NCI-H774 (cell line): ENCODE data around the gene AKAP12.
"Not testable (repeated sequence)": the region's sequence is repeated elsewhere in the genome, so short reads cannot be mapped to it uniquely, and the experiment has no call there.

Source experiments
- DNase-seq: peaks from one replicate; lab custom pipeline; 2025; lab: John Stamatoyannopoulos, UW

AKAP12 gene

GRCh38 chr6:151349651-151350270, 110.0 kb downstream of the AKAP12 start:
- no peak for DNase-seq

DNA sequence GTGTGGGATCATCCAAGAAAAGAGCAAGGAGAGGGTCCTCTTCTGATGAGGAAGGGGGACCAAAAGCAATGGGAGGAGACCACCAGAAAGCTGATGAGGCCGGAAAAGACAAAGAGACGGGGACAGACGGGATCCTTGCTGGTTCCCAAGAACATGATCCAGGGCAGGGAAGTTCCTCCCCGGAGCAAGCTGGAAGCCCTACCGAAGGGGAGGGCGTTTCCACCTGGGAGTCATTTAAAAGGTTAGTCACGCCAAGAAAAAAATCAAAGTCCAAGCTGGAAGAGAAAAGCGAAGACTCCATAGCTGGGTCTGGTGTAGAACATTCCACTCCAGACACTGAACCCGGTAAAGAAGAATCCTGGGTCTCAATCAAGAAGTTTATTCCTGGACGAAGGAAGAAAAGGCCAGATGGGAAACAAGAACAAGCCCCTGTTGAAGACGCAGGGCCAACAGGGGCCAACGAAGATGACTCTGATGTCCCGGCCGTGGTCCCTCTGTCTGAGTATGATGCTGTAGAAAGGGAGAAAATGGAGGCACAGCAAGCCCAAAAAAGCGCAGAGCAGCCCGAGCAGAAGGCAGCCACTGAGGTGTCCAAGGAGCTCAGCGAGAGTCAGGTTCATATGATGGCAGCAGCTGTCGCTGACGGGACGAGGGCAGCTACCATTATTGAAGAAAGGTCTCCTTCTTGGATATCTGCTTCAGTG, 110.8 kb downstream of the AKAP12 start:
- no peak for DNase-seq

DNA sequence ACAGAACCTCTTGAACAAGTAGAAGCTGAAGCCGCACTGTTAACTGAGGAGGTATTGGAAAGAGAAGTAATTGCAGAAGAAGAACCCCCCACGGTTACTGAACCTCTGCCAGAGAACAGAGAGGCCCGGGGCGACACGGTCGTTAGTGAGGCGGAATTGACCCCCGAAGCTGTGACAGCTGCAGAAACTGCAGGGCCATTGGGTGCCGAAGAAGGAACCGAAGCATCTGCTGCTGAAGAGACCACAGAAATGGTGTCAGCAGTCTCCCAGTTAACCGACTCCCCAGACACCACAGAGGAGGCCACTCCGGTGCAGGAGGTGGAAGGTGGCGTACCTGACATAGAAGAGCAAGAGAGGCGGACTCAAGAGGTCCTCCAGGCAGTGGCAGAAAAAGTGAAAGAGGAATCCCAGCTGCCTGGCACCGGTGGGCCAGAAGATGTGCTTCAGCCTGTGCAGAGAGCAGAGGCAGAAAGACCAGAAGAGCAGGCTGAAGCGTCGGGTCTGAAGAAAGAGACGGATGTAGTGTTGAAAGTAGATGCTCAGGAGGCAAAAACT, 111.5 kb downstream of the AKAP12 start:
- DNase-seq = no peak

GRCh38 chr6:151351731-151352130, 112.0 kb downstream of the AKAP12 start:
- no peak for DNase-seq

- DNase-seq = no peak
Observed at GRCh38 chr6:151352410-151353396, 112.9 kb downstream of the AKAP12 start.

DNA sequence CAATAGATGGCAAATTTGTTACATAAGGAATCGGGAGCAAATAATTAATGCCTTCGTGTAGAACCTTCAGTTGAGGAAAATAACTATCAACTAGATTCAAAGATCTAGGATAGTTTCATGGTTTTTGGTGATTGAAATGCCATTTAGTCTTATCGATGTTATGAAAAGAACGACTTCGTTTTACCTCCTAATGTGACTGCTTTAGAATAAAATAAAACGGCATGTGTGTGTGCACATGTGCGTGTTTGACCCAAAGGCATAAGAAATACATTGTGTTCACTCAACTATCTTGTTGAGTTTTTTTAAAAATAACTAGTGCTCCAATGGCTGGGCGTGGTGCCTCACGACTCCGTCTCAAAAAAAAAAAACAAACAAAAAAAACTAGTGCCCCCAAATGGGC, 114.0 kb downstream of the AKAP12 start:
- no peak for DNase-seq

- not testable (repeated sequence) for DNase-seq
Observed at GRCh38 chr6:151356983-151357382, 117.2 kb downstream of the AKAP12 start.

- DNase-seq = no peak
Observed at GRCh38 chr6:151357758-151358436, 118.1 kb downstream of the AKAP12 start.

DNA sequence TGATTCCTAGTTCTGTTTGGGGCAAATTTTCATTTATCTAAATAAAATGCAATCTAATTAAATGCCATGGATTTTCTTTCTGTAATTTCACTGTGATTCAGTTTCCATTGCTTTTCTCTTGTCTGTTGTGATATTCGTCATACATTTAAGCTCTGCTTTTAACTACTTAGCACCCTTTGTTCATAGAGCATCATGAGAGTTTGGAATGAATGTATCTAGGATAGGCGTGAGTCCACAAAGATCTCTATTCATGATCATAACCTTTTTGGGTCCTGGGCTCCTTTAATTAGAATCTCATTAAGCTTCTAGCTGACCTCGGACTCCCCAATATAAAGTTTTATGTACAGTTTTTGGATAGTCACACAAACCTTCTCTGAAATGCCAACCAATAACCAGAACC, 118.7 kb downstream of the AKAP12 start:
- no peak for DNase-seq

DNA sequence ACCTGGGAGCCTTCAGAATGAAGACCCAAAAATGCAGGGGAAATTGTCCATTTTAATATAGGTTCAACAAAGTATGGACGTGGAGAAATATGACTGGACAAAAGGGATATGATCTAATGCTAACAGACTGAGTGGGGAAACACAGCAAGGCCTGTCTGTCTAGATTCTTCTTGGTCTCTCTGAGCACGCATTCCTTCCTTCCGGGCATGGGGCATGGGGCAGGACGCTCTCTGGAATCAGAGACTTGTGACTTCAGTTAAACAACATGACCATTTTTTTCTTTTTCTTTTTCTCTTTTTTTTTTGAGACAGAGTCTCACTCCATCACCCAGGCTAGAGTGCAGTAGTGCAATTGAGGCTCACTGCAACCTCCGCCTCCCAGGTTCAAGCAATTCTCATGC, 119.7 kb downstream of the AKAP12 start:
- DNase-seq = no peak

DNA sequence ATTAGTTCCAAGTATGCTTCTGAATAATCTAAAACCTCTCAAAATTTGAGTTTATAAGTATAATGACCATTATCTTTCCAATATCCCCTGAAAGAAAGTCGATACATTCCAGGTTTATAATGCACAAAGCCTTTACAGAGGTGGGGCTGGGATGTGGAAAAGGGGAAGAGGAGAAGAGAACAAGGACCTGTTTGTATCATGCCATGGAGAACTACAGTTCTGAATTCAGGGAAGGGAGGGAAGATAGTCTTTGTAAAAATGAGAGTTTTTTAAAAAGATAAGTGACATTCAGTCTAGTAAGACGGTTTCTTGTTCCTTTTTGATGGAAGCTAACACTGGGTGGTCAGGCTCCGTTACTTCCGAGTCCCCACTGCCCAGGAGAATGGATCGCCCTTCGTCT, 125.5 kb downstream of the AKAP12 start:
- DNase-seq = no peak

GRCh38 chr6:151370509-151371078, 130.8 kb downstream of the AKAP12 start:
- DNase-seq = no peak

GRCh38 chr6:151372164-151372563, 132.4 kb downstream of the AKAP12 start:
- DNase-seq = no peak

DNA sequence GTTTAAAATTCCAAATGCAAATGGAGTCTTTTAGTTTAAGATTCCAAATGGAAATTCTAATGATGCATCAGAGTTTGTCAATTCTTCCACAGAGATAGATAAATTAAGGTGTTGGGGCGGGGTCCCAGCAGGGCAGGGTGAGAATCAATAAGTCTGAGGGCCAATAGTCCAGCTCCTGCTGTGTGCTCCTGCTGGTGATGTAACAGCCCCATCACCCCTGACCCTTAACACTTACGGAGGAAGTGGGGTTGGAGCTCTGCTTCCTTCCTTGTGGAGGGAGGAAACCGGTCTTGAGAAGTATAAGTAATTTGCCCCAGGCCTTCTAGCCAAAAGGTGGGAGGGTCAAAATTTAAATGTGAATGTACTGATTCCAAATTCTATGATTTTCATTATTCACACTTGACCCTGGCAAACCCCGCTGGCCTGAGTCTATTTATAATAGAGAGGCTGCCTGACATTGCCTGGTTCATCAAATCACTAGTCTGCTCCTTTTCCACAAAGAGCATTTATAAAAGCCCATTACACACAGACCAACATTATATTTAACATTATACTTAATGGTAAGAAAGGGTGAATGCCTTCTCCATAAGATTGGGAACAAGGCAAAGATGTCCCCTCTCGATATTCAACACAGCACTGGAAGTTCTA, 134.4 kb downstream of the AKAP12 start:
- DNase-seq = no peak

GRCh38 chr6:151375833-151376232, 136.1 kb downstream of the AKAP12 start:
- DNase-seq = no peak

DNA sequence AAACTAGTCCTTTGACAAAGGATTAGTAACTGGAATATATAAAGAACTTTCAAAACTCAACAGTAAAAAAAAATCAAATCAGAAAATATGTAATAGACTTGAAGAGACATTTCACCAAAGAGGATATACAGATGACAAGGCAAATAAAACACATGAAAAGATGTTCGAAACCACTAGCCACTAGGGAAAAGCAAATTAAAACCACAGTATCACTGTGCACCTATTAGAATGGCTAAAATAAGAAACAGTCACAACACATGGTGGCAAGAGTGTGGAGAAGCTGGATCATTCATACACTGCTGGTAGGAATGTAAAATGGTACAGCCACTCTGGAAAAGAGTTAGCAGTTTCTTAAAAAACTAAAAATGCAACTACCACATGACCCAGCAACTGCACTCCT, 136.7 kb downstream of the AKAP12 start:
- no peak for DNase-seq

DNA sequence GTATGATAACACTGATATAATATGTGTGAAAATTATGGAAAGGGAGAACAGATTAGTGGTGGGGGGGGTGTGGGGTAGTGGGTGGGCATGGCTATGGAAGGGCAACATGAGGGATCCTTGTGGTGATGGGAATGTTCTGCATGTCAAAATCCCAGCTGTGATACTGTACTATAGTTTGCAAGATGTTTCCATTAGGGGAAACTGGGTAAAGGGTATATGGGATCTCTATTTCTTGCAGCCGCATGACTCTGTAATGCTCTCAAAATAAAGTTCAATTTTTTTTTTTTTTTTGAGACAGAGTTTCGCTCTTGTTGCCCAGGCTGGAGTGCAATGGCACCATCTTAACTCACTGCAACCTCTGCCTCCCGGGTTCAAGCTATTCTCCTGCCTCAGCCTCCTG, 137.3 kb downstream of the AKAP12 start:
- DNase-seq = no peak

GRCh38 chr6:151379933-151380847, 140.4 kb downstream of the AKAP12 start:
- no peak for DNase-seq

GRCh38 chr6:151380848-151381205, 141.1 kb downstream of the AKAP12 start:
- no peak for DNase-seq

DNA sequence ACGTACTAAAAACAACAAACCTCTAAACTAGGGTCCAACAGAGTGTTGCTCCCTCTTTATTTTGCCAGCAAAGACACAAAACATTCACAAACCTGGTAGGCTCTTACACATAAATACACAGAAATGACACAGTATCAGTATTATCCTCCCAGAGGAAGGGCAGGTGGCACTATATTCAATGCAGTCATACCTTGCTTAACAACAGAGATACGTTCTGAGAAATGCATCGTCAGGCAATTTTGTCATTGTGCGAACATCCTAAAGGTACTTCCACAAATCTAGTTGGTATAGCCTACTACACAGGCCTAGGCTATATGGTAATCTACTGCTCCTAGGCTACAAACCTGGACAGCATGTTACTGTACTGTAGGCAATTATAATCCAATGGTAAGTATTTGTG, 142.0 kb downstream of the AKAP12 start:
- DNase-seq = no peak
